Endothelial cell of umbilical vein (primary cell): ENCODE measurements around the gene AMELY. TPM values are rescaled to one million over a fixed set of nuclear protein-coding genes. Genes with fewer than 3 reads are reported as not detected.

Experiments
- BruUV-seq: library from RNA; stranded (reverse); fragments of 400-500 nt; replicated peaks from 2 replicates; lab custom pipeline; 2021; lab: Mats Ljungman, UMichigan
- CTCF ChIA-PET: fragments of 300-600, 350-600 bp; sonication (Branson Sonifier 250); formaldehyde crosslinking; loops from one replicate; lab custom pipeline; 2021; ENCODE audit warnings: antibody characterized with exemption, inconsistent platforms; lab: Charles Lee
- POLR2A ChIA-PET: fragments of 300-600, 350-600 bp; sonication (Branson Sonifier 250); formaldehyde crosslinking; loops from one replicate; lab custom pipeline; 2021; ENCODE audit warnings: antibody characterized with exemption, inconsistent platforms; lab: Charles Lee
- DNase-seq: peaks from one replicate; pipeline ENCODE4 v3.0.0-alpha.2; 2011; ENCODE audit warnings: low read depth, low spot score
- FAIRE-seq: peaks from 2 replicates; lab custom pipeline; 2011; peaks lifted over from hg19 to GRCh38; lab: Jason Lieb, UNC
- H2AFZ ChIP-seq: 2 replicates; pipeline ENCODE4 v1.6.0; 2012; ENCODE audit warnings: low read depth, low read length, control low read depth, inconsistent platforms
- H3K27ac ChIP-seq: 2 replicates; pipeline ENCODE4 v1.5.1; 2011; ENCODE audit warnings: low read depth, mild to moderate bottlenecking, control low read depth, low read length, moderate library complexity; ENCODE audit not compliant: insufficient read depth
- H3K27me3 ChIP-seq, 2 experiments: 2 replicates each; pipeline versions ENCODE4 v1.6.0 to v1.6.1; 2011; ENCODE audit warnings: low read length in 2 of 2, mixed read lengths in 1 of 2; ENCODE audit not compliant: control insufficient read depth in 2 of 2, insufficient read depth in 2 of 2
- H3K36me3 ChIP-seq, 2 experiments: 2 replicates in 1 of 2; 3 replicates in 1 of 2; pipeline ENCODE4 v1.5.1; 2011; ENCODE audit warnings: low read length in 2 of 2, mild to moderate bottlenecking in 1 of 2, moderate library complexity in 1 of 2; ENCODE audit not compliant: control insufficient read depth in 2 of 2, insufficient read depth in 2 of 2; ENCODE audit errors: extremely low read depth in 1 of 2
- H3K4me1 ChIP-seq: 3 replicates; pipeline ENCODE4 v1.5.1; 2011; ENCODE audit warnings: mild to moderate bottlenecking, low read length; ENCODE audit not compliant: control insufficient read depth, insufficient read depth; ENCODE audit errors: extremely low read depth
- H3K4me2 ChIP-seq: 2 replicates; pipeline ENCODE4 v1.6.1; 2011; ENCODE audit warnings: low read length, control low read depth, mixed read lengths; ENCODE audit not compliant: insufficient read depth
- H3K4me3 ChIP-seq, 3 experiments: fragments of 200-600 bp in 1 of 3; sonication (generic), shearing (Covaris generic) in 1 of 3; replicated peaks in 1 of 3; 2 replicates each; pipeline ENCODE4 v1.5.1; 2011 to 2016; ENCODE audit warnings: control low read depth in 3 of 3, low read length in 3 of 3, mild to moderate bottlenecking in 2 of 3, inconsistent platforms in 1 of 3, low read depth in 1 of 3, moderate library complexity in 1 of 3; ENCODE audit not compliant: insufficient read depth in 1 of 3
- H3K79me2 ChIP-seq: 2 replicates; pipeline ENCODE4 v1.6.0; 2012; ENCODE audit warnings: low read length, inconsistent platforms; ENCODE audit not compliant: control insufficient read depth, insufficient read depth
- H3K9ac ChIP-seq: replicated peaks from 2 replicates; pipeline ENCODE3; 2011; ENCODE audit warnings: low read length, control low read depth; ENCODE audit not compliant: insufficient read depth; ENCODE audit errors: extremely low read depth
- H3K9me1 ChIP-seq: replicated peaks from 3 replicates; pipeline ENCODE4 v1.6.0; 2011; ENCODE audit warnings: mild to moderate bottlenecking, low read length; ENCODE audit not compliant: control insufficient read depth, insufficient read depth; ENCODE audit errors: extremely low read depth
- H3K9me3 ChIP-seq: replicated peaks from 2 replicates; pipeline ENCODE4 v1.5.1; 2012; ENCODE audit warnings: low read length, inconsistent platforms; ENCODE audit not compliant: control insufficient read depth, insufficient read depth
- H4K20me1 ChIP-seq: replicated peaks from 2 replicates; pipeline ENCODE3; 2011; ENCODE audit warnings: mild to moderate bottlenecking, low read length; ENCODE audit not compliant: control insufficient read depth, insufficient read depth; ENCODE audit errors: extremely low read depth
- CTCF ChIP-seq, 2 donors: IDR thresholded peaks; 1 replicate in 1 of 2; 2 replicates in 1 of 2; pipeline ENCODE4 v1.5.1; 2011; ENCODE audit warnings: low read length in 2 of 2, mild to moderate bottlenecking in 2 of 2, moderate library complexity in 2 of 2, control low read depth in 1 of 2, inconsistent platforms in 1 of 2, low read depth in 1 of 2; ENCODE audit not compliant: insufficient read depth in 1 of 2; ENCODE audit errors: extremely low read depth in 1 of 2
- EZH2 ChIP-seq: IDR thresholded peaks from 2 replicates; pipeline ENCODE4 v1.6.1; 2012; ENCODE audit warnings: borderline replicate concordance, low read depth, mild to moderate bottlenecking, moderate library complexity, low read length, inconsistent platforms; ENCODE audit not compliant: severe bottlenecking
- FOS ChIP-seq: IDR thresholded peaks from 2 replicates; pipeline ENCODE4 v1.6.1; 2011; ENCODE audit warnings: mild to moderate bottlenecking, low read length, moderate library complexity, borderline replicate concordance; ENCODE audit not compliant: insufficient read depth
- GATA2 ChIP-seq: IDR thresholded peaks from 2 replicates; pipeline ENCODE4 v1.7.0; 2011; ENCODE audit warnings: low read depth, mild to moderate bottlenecking, moderate library complexity, mixed read lengths, low read length; ENCODE audit not compliant: insufficient read length, insufficient read depth
- JUN ChIP-seq: IDR thresholded peaks from 2 replicates; pipeline ENCODE4 v1.6.1; 2011; ENCODE audit warnings: borderline replicate concordance, low read depth; ENCODE audit not compliant: insufficient read length, insufficient read depth
- MAX ChIP-seq: IDR thresholded peaks from 2 replicates; pipeline ENCODE4 v1.6.1; 2011; ENCODE audit not compliant: insufficient read depth, insufficient read length
- MYC ChIP-seq: IDR thresholded peaks from one replicate; pipeline ENCODE4 v1.6.1; 2011; ENCODE audit warnings: mild to moderate bottlenecking, low read depth, low read length
- POLR2A ChIP-seq: IDR thresholded peaks from 2 replicates; pipeline ENCODE4 v1.6.1; 2012; ENCODE audit warnings: low read depth, mild to moderate bottlenecking, control low read depth, low read length
- POLR2AphosphoS5 ChIP-seq: IDR thresholded peaks from 2 replicates; pipeline ENCODE4 v1.6.1; 2012; ENCODE audit warnings: low read depth, mild to moderate bottlenecking, control low read depth, low read length, moderate library complexity; ENCODE audit not compliant: insufficient read depth
- dilution Hi-C: fragments of 300-500 bp; cut with MboI; formaldehyde crosslinking; loops from one replicate; pipeline ENCODE4 v1.15.0; 2019; ENCODE audit warnings: low sequenced_read_pairs; ENCODE audit not compliant: extremely low pct_ligation_motif_present
- intact Hi-C: fragments of 100-400 bp; cut with micrococcal nuclease; formaldehyde crosslinking; loops from one replicate; pipeline ENCODE4 v1.10.0; 2022
- polyA plus RNA-seq, 4 experiments: library from polyadenylated mRNA; depleted of rRNA in 3 of 4; stranded (reverse) in 3 of 4; unstranded in 1 of 4; fragments of >200 nt; gene quantifications; 2 replicates each; pipeline versions ENCODE4 v1.2.1 to v1.2.3, GENCODE V29; 2011 to 2012; ENCODE audit warnings: missing spikeins in 1 of 4
- total RNA-seq: library from RNA; stranded (reverse); gene quantifications from 2 replicates; pipeline ENCODE4 v1.2.3, GENCODE V29; 2021

AMELY gene
- total and polyA plus RNA-seq, 2 donors (not counting 3 experiments of a cell fraction or from before 2014, with no cell fraction given), result not detected

GRCh38 chrY:6913362-6913761, 1.8 kb upstream of the AMELY start:
- DNase-seq (no peak), FAIRE-seq (no peak)
- no peak for TF ChIP-seq JUN
- no peak for TF ChIP-seq MYC
- H3K9me3 ChIP-seq, result no peaks in the 10 kb centered on the region
- H3K27ac ChIP-seq, result no peak overlapping the region
- POLR2A ChIA-PET, result no interaction called here
- no peaks in the 10 kb centered on the region for H3K36me3 ChIP-seq
- H3K4me3 ChIP-seq, result no peak overlapping the region
- H3K27me3 ChIP-seq, result no peaks in the 10 kb centered on the region
- H3K9ac ChIP-seq, result no peak overlapping the region
- dilution Hi-C loops (no loop called here), intact Hi-C loops (no loop called here)
- no peak overlapping the region for H3K4me2 ChIP-seq
- H3K4me1 ChIP-seq, result no peaks in the 10 kb centered on the region
- no peak overlapping the region for H2AFZ ChIP-seq
- no peaks in the 10 kb centered on the region for H4K20me1 ChIP-seq
- BruUV-seq, result no TSS peak
- CTCF ChIA-PET, result no interaction called here
- no peaks in the 10 kb centered on the region for H3K9me1 ChIP-seq
- H3K79me2 ChIP-seq, result no peaks in the 10 kb centered on the region

- FAIRE-seq (no peak), DNase-seq (no peak)
- Histone ChIP-seq H3K9ac (no peak within 1 kb of the TSS), H4K20me1 (no peaks in the 10 kb centered on the region), H3K9me1 (no peaks in the 10 kb centered on the region), H2AFZ (no peak within 1 kb of the TSS), H3K27me3 (no peaks in the 10 kb centered on the region), H3K4me3 (no peak within 1 kb of the TSS), H3K4me1 (no peaks in the 10 kb centered on the region), H3K9me3 (no peaks in the 10 kb centered on the region), H3K4me2 (no peak within 1 kb of the TSS), H3K79me2 (no peaks in the 10 kb centered on the region), H3K27ac (no peak within 1 kb of the TSS), H3K36me3 (no peaks in the 10 kb centered on the region)
- dilution Hi-C loops (no loop called here), intact Hi-C loops (no loop called here)
- ChIA-PET CTCF (no interaction called here), POLR2A (no interaction called here)
- no TSS peak for BruUV-seq
- TF ChIP-seq GATA2 (no peak), JUN (no peak), POLR2A (no peak), EZH2 (no peak), CTCF (IDR thresholded peaks at IDR 0.05; ENCODE audit: extremely low read depth in 1 of 2, insufficient read depth in 1 of 2, low read depth in 1 of 2, low read length in 2 of 2) (no peak), FOS (no peak), MYC (no peak), MAX (no peak), POLR2AphosphoS5 (no peak)
Observed at GRCh38 chrY:6910372-6911252, 940 bp downstream of the AMELY start, which contains the start of gene TBL1Y. TSS of gene TBL1Y (plus strand) at chrY:6910697. CDS start at chrY:7025085, 114,388 bp downstream.
